ENCODE measurements around the gene SUN3.
"Not testable (repeated sequence)": the region's sequence is repeated elsewhere in the genome, so short reads cannot be mapped to it uniquely, and the experiment has no call there.

The SUN3 gene

DNA sequence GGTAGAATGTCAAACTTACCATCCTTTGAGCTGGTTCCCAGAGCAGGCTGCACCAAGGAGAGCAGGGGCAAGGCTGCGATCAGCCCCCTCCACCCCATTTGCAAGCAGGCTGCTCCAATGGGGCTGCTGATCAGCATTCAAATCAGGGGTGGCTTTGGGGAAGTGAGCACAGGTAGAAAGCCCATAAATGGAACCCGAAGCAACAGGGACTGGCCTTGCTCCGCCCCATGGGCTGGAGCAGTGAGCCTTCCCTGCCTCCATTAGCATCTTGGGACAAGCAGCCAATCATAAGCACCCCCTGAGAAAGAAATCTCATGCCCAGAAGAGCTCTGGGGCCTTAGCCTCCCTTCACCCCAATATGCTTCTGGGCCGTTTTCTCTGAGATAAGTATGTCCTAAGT lies 76.7 kb downstream of the SUN3 start:
- no peak for DNase-seq (ENCODE audit: insufficient read length, low spot score)
- no peak for TF ChIP-seq POLR2A (IDR thresholded peaks at IDR 0.05; ENCODE audit: low read depth, low read length)
- no peak for FAIRE-seq

DNA sequence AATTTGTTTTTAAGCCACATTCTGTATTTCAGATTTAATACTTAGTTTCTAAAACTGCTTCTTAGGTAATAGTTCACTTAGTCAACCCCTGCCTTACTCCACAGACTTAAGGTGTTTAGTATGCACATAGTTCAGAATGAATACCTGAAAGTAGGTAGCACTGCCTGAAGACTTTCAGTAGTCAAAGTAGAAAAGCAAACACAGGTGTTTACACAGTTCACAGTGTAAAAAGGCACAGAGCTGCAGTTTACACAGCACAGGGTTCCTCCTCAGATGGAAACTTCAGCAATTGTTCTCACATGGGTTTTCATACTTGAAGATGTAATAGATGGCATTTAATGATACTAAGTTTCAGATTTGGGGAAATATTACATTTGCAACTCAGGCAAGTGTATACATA lies 77.5 kb downstream of the SUN3 start:
- DNase-seq (ENCODE audit: insufficient read length, low spot score), result no peak
- no peak for TF ChIP-seq POLR2A (IDR thresholded peaks at IDR 0.05; ENCODE audit: low read depth, low read length)
- no peak for FAIRE-seq

DNA sequence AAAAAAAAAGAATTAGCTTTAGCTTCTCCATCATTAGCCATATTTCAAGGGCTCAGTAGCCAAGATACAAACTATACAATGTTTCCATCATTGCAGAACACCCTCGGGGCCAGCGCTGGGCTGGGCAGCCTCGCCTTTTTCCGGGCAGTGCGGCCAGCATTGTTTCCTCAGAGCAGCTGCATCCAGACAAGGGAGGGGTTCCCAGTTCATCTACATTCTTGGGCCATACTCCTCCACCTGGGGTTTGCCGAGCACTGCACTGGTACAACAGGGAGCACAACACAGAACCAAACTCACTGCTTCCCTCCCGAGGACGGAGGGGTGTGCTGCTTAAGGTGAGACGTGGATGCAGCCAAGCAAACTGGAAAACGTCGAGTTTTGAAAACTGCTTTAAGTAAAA lies 78.2 kb downstream of the SUN3 start:
- DNase-seq (ENCODE audit: insufficient read length, low spot score) (no peak), FAIRE-seq (no peak)
- no peak for TF ChIP-seq POLR2A (IDR thresholded peaks at IDR 0.05; ENCODE audit: low read depth, low read length)

- no peak for DNase-seq (ENCODE audit: insufficient read length, low spot score)
- TF ChIP-seq POLR2A (IDR thresholded peaks at IDR 0.05; ENCODE audit: low read depth, low read length), result no peak
- no peak for FAIRE-seq
Observed at GRCh38 chr7:47949703-47950102, 79.2 kb downstream of the SUN3 start.

DNA sequence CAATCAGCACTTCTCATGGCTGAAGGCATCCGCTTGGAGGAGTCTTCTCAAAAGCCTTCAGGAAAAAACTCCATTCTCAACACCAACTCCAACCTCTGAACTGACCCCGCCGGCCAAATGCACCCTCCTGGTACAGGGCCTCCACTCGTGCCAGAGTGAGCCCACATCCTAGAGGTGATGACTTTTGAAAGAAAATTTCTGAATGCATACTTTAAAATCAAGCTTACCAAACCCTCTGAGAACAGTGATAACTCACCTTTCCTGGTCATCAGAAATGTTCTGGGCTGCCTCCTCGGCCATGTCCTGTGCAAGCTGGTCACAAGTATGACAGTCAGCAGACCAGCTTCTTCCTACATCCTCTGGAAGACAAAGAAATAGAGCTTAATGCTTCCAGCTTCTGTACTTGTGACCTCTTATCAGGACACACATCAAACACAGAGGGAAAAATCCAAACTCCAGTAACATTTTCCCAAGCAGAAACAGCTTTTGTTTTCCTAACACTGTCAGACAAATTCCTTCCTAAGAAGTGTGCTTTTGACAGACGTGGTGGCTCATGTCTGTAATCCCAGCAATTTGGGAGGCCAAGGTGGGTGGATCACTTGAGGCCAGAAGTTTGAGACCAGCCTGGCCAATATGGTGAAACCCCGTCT lies 80.6 kb downstream of the SUN3 start, which contains the start of gene PKD1L1:
Gene PKD1L1, minus strand, starts transcription at position 326 of the 650 bp plus-strand sequence. Its CDS starts 26 bp downstream, at position 300.
- FAIRE-seq (no peak), DNase-seq (ENCODE audit: insufficient read length, low spot score) (no peak)

GRCh38 chr7:47947355-47947749 lies 81.6 kb downstream of the SUN3 start:
- no peak for TF ChIP-seq POLR2A (IDR thresholded peaks at IDR 0.05; ENCODE audit: low read depth, low read length)
- FAIRE-seq (no peak), DNase-seq (ENCODE audit: insufficient read length, low spot score) (no peak)

More for the DNA sequence above, 80.6 kb downstream of the SUN3 start, which contains the start of gene PKD1L1:
- no peak for TF ChIP-seq POLR2A (IDR thresholded peaks at IDR 0.05; ENCODE audit: low read depth, low read length)

GRCh38 chr7:47946581-47947354 lies 82.1 kb downstream of the SUN3 start:
- no peak for TF ChIP-seq POLR2A (IDR thresholded peaks at IDR 0.05; ENCODE audit: low read depth, low read length)
- no peak for DNase-seq (ENCODE audit: insufficient read length, low spot score)
- no peak for FAIRE-seq

DNA sequence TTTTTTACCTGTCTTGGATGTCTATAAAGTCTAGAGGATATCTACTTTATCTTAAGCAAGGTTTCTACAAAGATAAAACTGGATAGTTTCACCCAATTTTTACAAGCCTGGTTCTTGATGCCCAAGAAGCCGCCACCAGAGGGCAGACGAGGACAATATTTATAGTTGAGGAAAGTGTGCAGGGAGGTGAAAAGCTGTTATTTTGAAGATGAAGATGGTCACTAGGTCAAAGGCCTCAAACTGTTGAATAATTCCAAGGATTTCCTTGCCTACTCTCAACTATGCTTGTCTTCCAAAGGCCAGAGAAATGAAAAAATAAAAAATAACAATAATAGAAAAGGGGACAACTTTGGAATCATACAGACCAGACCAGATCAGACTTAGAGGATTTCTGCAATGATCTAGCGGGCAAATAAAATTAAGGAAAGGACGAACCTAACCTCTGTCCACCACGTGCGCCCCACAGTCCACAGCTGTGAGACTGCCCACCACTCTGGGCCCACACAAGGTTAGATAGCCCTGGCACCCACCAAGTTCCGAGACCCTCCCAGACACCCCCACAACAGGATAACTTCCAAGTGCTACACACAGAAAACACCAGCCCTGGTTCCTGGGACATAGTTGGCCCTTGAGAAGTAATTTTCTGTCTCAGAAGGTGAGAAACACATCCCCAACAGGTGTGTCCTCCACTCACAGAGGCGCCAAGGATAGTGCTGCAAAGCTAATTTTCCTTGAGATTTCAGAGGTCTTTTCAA lies 83.5 kb downstream of the SUN3 start:
- TF ChIP-seq POLR2A (IDR thresholded peaks at IDR 0.05; ENCODE audit: low read depth, low read length), result no peak
- no peak for FAIRE-seq
- DNase-seq (ENCODE audit: insufficient read length, low spot score), result peak; percentile 64

- FAIRE-seq (no peak), DNase-seq (ENCODE audit: insufficient read length, low spot score) (no peak)
- no peak for TF ChIP-seq POLR2A (IDR thresholded peaks at IDR 0.05; ENCODE audit: low read depth, low read length)
Observed at GRCh38 chr7:47944536-47945260, 84.2 kb downstream of the SUN3 start.

DNA sequence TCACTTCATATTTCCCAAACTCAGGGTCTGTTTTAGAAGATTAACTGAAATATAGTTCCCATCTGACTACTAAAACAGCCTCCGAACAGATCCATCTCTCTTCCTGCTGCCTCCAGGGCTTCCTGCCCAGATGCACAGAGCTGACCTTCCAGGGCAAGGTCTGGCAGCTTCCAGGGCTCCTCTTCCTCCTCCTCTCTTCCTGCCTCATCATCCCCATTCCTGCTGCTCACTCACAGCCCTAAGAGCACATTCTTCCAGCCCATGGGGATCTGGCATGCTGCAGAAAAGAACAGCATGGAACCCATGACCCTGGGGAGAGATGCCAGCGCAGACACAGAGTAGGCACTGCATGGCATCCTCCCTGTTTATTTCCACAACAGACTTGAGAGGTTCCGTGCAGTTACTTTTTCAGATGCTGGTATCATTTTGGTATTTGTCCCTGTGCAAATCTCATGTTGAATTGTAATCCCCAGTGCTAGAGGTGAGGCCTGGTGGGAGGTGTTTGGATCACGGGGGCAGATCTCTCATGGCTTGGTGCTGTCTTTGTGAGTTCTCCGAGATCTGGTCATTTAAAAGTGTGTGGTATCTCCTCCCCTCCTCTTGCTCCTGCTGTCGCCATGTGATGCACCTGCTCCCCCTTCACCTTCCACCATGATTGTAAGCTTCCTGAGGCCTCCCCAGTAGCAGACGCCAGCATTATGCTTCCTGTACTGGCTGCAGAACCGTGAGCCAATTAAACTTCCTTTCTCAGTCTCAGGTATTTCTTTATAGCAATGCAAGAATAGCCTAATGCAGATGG lies 85.0 kb downstream of the SUN3 start:
- no peak for TF ChIP-seq POLR2A (IDR thresholded peaks at IDR 0.05; ENCODE audit: low read depth, low read length)
- DNase-seq (ENCODE audit: insufficient read length, low spot score) (no peak), FAIRE-seq (no peak)

DNA sequence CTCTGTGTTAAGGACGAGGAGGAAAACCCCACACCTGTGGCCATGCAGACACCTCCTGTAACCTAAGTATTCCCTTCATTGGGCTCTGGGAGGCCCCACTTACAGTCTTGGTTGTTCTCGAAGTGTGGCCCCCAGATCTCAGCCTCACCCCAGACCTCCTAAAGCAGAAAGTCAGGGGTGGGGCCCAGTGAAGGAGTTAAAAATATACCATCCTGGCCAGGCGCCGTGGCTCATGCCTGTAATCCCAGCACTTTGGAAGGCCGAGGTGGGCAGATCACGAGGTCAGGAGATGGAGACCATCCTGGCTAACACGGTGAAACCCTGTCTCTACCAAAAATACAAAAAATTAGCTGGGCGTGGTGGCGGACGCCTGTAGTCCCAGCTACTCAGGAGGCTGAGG lies 86.3 kb downstream of the SUN3 start:
- not testable (repeated sequence) for DNase-seq (ENCODE audit: insufficient read length, low spot score); FAIRE-seq

- FAIRE-seq (no peak), DNase-seq (ENCODE audit: insufficient read length, low spot score) (no peak)
- no peak for TF ChIP-seq POLR2A (IDR thresholded peaks at IDR 0.05; ENCODE audit: low read depth, low read length)
Observed at GRCh38 chr7:47942132-47942531, 86.8 kb downstream of the SUN3 start.

Measured in H54 (cell line).